NOMO-1 (cell line): ENCODE results near the gene CARD10.

ENCODE experiments used
- DNase-seq, 2 experiments: peaks; one replicate each; lab custom pipeline; 2025; ENCODE audit not compliant: unreplicated experiment in 2 of 2; lab: John Stamatoyannopoulos, UW

Gene CARD10

GRCh38 chr22:37504964-37505363, 14.3 kb downstream of the CARD10 start:
- DNase-seq = no peak

- DNase-seq = no peak
Observed at GRCh38 chr22:37503850-37504249, 15.4 kb downstream of the CARD10 start.

- DNase-seq = no peak
Observed at GRCh38 chr22:37503183-37503683, 16.0 kb downstream of the CARD10 start.

- peak; percentile 9 to 28 for DNase-seq
Observed at GRCh38 chr22:37502342-37503182, 16.7 kb downstream of the CARD10 start.

GRCh38 chr22:37501610-37502341, 17.4 kb downstream of the CARD10 start:
- DNase-seq = no peak

- no peak for DNase-seq
Observed at GRCh38 chr22:37500745-37501609, 18.2 kb downstream of the CARD10 start.

GRCh38 chr22:37499789-37500540, 19.2 kb downstream of the CARD10 start:
- DNase-seq = no peak

- DNase-seq = no peak
Observed at GRCh38 chr22:37499027-37499707, 20.0 kb downstream of the CARD10 start.

GRCh38 chr22:37498289-37498909, 20.8 kb downstream of the CARD10 start:
- peak; percentile 15 to 42 for DNase-seq

- no peak for DNase-seq
Observed at GRCh38 chr22:37497062-37497599, 22.1 kb downstream of the CARD10 start.

GRCh38 chr22:37496651-37497050, 22.6 kb downstream of the CARD10 start:
- DNase-seq = no peak

- DNase-seq = no peak
Observed at GRCh38 chr22:37493979-37494378, 25.2 kb downstream of the CARD10 start.

- DNase-seq = peak in 1 of 2 experiments; percentile 18
Observed at GRCh38 chr22:37492428-37493344, 26.5 kb downstream of the CARD10 start.

- no peak for DNase-seq
Observed at GRCh38 chr22:37491559-37492427, 27.4 kb downstream of the CARD10 start.

- DNase-seq = no peak
Observed at GRCh38 chr22:37491106-37491505, 28.1 kb downstream of the CARD10 start.

GRCh38 chr22:37489983-37490382, 29.2 kb downstream of the CARD10 start:
- DNase-seq = no peak
